Measurements from ENCODE around the gene CACNA1B.
"Not testable (repeated sequence)": the region's sequence is repeated elsewhere in the genome, so short reads cannot be mapped to it uniquely, and the experiment has no call there.

CACNA1B gene

DNA sequence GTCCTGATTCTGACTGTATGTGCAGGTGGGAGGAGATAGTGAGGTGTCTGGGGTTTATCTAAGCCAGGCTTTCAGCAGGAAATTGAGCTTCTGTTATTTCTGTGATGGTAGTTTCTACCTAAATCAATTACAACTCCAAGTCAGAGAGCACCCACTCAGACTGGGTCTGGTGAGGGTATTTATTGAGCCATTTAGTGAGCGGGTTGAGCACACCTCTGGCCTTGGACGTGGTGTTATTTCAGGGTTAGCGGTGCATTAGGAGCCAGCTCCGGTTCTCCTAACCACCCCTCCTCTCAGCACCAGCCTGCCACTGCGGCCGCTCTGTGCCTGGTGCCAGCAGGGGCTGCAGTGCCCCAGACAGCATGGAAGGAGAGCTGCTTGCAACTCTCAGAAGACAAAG is 238.9 kb downstream of the CACNA1B start:
- no peak for DNase-seq (ENCODE audit: low read depth, low spot score)

GRCh38 chr9:138117101-138117750 is 239.6 kb downstream of the CACNA1B start:
- no peak for DNase-seq (ENCODE audit: low read depth, low spot score)

- DNase-seq (ENCODE audit: low read depth, low spot score) = no peak
Observed at GRCh38 chr9:138117836-138118235, 240.3 kb downstream of the CACNA1B start.

- no peak for DNase-seq (ENCODE audit: low read depth, low spot score)
Observed at GRCh38 chr9:138118601-138119071, 241.1 kb downstream of the CACNA1B start.

DNA sequence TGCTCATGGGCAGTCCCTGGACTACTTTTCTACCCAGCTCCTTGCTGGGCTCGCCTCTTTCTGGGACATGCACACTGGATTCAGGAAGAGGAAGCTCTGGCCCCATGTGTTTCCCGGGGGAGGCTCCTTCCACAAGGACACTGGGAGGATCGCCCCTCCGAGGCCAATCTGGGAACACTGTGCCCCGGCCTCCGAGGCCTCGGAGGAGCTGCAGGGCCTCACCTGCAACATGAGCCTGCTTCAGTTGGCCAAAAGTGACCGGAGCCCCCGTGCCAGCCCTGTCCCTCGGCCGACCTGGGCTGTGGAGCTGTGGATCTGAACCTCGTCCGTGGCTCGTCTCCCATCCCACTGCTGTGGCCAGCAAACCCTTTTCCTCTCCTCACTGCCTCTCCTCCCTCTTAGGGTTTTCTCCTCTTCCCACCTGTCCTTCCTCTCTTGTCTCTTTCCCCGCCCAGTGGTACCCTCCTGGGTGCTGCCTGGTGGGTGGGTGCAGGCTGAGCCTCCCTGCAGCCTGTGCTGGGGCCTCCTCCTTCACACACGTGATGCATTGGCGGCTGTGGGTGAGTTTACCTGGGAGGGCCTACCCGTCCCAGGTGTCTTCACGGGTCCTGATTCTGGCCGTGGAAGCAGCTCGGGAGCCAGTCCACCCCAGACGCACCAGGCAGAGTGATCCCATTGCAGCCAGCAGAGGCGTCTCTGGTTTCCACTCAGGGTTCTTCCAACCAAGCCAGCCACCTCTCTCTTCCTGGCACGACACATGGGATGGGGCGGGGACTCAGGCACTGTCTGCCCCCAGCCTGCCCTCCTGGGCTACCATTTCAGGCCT is 241.8 kb downstream of the CACNA1B start:
- no peak for DNase-seq (ENCODE audit: low read depth, low spot score)

GRCh38 chr9:138120072-138120471 is 242.5 kb downstream of the CACNA1B start:
- no peak for DNase-seq (ENCODE audit: low read depth, low spot score)

GRCh38 chr9:138120511-138121437 is 243.2 kb downstream of the CACNA1B start:
- DNase-seq (ENCODE audit: low read depth, low spot score) = no peak

GRCh38 chr9:138121438-138122050 is 244.0 kb downstream of the CACNA1B start:
- DNase-seq (ENCODE audit: low read depth, low spot score) = no peak

- no peak for DNase-seq (ENCODE audit: low read depth, low spot score)
Observed at GRCh38 chr9:138122201-138122600, 244.6 kb downstream of the CACNA1B start.

- DNase-seq (ENCODE audit: low read depth, low spot score) = no peak
Observed at GRCh38 chr9:138122676-138123075, 245.1 kb downstream of the CACNA1B start.

- no peak for DNase-seq (ENCODE audit: low read depth, low spot score)
Observed at GRCh38 chr9:138123086-138123485, 245.5 kb downstream of the CACNA1B start.

DNA sequence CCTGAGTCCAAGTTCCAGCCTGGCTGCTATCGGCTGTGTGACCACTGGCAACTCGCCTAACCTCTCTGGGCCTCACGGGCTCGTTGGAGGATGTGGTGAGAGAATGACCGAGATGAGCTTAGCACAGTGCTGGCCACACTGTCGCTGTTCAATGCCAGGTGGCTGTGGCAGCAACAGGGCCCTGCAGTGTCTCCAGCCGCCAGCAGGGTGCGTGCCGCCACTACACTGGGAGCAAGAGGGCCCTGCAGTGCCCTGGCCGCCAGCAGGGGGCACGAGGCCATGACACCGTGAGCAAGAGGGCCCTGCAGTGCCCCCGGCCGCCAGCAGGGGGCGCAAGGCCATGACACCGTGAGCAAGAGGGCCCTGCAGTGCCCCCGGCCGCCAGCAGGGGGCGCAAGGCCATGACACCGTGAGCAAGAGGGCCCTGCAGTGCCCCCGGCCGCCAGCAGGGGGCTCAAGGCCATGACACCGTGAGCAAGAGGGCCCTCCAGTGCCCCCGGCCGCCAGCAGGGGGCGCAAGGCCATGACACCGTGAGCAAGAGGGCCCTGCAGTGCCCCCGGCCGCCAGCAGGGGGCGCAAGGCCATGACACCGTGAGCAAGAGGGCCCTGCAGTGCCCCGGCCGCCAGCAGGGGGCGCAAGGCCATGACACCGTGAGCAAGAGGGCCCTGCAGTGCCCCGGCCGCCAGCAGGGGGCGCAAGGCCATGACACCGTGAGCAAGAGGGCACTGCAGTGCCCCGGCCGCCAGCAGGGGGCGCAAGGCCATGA is 248.7 kb downstream of the CACNA1B start:
- not testable (repeated sequence) for DNase-seq (ENCODE audit: low read depth, low spot score)

GRCh38 chr9:138126858-138127584 is 249.4 kb downstream of the CACNA1B start:
- not testable (repeated sequence) for DNase-seq (ENCODE audit: low read depth, low spot score)

- DNase-seq (ENCODE audit: low read depth, low spot score) = not testable (repeated sequence)
Observed at GRCh38 chr9:138128027-138128426, 250.4 kb downstream of the CACNA1B start.

DNA sequence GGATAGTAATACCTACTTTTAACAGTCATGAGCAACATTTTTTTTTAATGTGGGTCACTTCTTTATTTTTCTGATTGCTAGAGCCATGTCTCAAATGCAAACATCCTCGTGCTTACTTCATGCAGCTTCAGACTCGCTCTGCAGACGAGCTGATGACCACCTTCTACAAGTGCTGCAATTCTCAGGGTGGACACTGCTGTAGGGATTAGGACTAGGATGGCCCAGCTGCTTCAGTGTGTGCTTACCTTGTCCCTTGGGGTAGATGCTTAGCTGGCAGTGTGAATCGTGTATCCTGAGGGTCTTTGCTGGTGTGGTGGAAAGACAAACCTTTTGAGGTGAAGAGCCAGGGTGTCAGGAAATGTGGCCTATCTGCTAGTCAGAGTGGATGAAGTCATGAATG is 251.7 kb downstream of the CACNA1B start:
- not testable (repeated sequence) for DNase-seq (ENCODE audit: low read depth, low spot score)

- DNase-seq (ENCODE audit: low read depth, low spot score) = peak; percentile 14
Observed at GRCh38 chr9:138132946-138133705, 255.5 kb downstream of the CACNA1B start.

GRCh38 chr9:138134581-138134980 is 257.0 kb downstream of the CACNA1B start:
- DNase-seq (ENCODE audit: low read depth, low spot score) = not testable (repeated sequence)

DNA sequence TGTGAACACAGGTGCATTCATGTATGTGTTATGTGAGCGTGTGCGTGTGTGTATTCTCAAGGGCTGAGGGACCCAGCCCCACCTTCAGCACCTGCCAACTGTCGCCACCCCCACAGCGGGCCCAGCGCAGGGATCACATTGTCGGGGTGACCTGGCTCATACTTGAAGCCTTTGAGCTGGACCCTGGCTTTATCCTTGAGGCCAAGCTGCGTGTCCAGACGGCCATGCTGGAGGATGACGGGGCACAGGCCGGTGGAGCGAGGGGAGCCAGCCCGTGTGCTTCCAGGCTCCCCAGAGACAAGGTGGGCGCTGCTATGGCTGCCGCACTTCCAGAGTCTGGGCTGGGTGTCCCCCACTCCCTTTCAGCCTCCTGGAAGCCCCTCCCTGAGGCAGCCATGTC is 261.5 kb downstream of the CACNA1B start:
- not testable (repeated sequence) for DNase-seq (ENCODE audit: low read depth, low spot score)

DNA sequence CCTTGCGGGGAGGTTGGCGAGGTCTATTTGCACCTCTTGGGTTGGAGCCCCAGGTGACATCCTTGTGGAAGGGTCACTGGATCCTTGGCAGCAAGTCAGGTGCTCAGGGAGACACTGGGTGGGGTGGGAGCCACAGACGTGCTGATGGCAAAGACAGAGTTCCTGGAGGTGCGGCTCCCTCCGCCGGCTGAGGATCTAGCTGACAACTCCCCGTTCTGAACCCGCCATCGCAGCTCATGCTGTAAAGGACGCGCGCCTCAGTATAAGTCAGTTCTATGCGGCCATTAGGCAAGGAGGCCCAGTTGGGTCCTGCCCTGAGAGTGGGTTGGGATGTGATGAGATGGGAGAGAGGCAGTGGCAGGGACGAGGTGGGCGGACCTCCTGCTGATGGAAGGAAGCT is 263.4 kb downstream of the CACNA1B start:
- DNase-seq (ENCODE audit: low read depth, low spot score) = not testable (repeated sequence)
